Hematopoietic multipotent progenitor cell treated with erythropoietin and hydrocortisone succinate and interleukin-3 and kit ligand, for 4 days (in vitro differentiated cells): ENCODE results near the gene UBE2B.
A peak's percentile ranks its signal among the peaks of the same experiment; 100 is the strongest.
"Not testable (repeated sequence)": the region's sequence is repeated elsewhere in the genome, so short reads cannot be mapped to it uniquely, and the experiment has no call there.

Experiments used
- DNase-seq: peaks from one replicate; pipeline ENCODE4 v3.0.0-alpha.2; 2015

UBE2B gene

DNA sequence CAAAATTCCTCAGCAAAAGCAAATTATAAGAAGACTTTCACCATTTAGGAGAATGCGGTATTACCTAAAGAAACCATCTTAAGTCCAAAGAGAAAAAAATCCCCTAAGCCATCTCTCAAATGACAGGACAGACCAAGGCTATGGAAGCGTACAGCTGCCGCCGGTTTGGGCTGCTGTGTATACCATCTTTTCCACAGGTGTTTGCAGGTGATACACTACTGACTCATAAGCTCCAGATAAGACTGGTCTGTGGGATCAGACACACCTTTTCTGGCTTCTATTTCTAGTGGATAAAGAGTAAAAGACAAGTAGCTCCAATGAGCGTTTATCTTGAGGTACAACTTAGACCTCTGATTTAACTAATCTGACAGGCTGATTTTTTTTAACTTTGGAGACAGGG, 32.6 kb downstream of the UBE2B start:
- DNase-seq, result no peak

GRCh38 chr5:134406390-134406789, 35.0 kb downstream of the UBE2B start:
- DNase-seq, result no peak

DNA sequence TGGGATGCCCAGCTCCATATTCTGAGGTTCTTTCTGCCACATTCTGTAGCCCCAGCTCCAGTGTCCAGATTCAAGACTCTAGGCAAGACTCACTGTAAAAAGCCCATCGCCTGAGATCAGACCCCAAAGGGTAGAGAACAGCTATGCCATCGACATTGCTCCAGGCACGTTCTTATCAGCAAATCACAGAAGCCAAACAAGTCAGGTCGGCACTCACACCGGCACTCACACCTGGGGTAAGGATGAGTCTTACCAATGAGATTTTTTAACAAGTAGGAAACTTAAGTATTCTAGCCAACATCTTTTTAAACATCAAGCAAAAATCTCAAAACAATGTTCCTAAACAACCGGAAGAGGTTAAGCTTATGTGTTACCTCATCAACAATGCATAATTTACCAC, 38.0 kb downstream of the UBE2B start:
- no peak for DNase-seq

- peak; percentile 16 for DNase-seq
These were observed 39.5 kb downstream of the UBE2B start for GRCh38 chr5:134410822-134411221.

- no peak for DNase-seq
These were observed 39.8 kb downstream of the UBE2B start for GRCh38 chr5:134411228-134411545.

DNA sequence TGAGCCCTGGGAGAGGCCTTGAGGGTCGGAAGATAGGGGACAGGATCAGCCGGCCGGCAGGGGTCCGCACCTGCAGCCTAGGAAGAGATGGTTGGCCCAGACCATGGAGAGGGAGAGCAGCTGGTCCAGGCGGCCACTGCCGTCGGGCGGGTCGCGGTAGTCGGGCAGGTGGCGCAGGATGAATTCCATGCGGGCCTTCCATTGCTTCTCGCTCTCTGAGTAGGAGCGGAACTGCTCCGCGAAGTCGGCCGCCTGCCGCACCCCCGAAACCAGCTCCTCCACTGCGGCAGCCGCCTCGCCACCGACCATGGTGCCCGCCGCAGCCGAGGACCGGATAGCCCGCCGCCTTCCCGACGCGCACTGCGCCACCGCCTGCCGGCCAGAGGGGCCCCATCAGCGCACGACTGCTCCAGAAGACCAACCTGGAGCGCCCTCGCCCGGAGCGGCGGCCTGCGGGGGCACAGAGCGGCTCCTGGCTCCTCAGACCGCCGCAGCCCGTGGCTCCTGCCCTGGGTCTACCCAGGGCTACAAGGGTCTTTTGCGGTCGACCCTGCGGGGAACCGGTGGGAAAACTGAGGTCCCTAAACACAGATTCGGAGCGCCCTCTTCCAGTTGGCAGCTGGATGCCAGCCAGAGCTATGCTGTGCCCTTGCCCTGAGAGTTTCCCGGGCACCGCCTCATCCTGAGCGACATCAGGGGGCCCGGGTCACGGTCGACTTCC, 40.3 kb downstream of the UBE2B start, which contains the start of gene CDKN2AIPNL:
Gene CDKN2AIPNL, minus strand, starts transcription at position 336 of the 721 bp plus-strand sequence. Its CDS starts 27 bp downstream, at position 309.
- DNase-seq, result peak; percentile 96

DNA sequence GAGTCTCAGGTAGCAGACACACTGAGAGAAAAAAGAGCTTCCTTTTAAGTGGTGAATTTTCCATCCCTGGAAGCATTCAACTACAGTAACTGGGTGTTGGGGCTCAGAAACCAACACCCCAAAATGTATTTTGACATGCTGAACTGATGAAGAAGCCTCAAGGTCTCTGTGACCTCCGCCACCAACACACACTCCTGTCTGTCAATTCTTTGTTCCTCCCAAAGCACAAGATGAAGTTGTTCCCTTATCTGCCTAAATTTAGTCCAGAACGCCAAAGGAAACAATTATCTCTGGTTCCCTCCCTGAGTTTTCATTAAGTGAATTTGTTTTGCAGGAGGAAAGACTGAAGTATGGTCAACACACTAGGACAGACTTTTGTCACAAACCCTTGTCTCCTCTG, 41.7 kb downstream of the UBE2B start:
- DNase-seq, result peak; percentile 18

DNA sequence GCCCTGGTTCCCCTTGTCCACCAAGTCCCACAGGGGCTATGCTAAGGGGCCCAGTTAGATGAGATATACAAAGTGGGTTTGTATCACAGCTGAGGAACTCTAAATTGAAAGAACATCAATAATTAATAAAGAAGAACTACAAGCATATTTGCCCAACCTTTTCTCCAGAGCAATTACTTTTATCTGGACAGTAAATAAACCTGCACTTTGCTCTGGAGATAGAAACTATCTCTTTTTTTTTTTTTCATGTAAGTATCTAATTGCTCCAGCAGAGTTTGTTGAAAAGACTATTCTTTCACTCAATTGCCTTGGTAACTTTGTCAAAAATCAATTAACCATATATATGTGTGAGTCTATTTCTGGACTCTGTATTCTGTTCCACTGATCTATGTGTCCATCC, 46.3 kb downstream of the UBE2B start:
- DNase-seq, result no peak

GRCh38 chr5:134418958-134419357, 47.6 kb downstream of the UBE2B start:
- DNase-seq, result no peak

DNA sequence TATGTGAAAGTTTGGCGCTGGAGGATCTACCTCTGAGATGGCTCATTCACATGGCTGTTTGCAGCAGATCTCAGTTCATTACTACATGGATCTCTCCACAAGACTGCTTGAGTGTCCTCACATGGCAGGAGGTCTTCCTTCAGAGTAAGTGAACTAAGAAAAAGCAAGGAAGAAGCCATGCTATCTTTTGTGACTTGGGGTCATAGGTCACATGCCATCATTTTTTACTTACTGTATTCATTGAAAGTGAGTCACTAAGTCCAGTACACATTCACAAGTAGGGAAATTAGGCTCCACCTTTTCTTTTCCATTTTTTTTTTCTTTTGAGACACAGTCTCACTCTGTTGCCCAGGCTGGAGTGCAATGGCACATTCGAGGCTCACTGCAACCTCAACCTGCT, 49.0 kb downstream of the UBE2B start:
- no peak for DNase-seq

DNA sequence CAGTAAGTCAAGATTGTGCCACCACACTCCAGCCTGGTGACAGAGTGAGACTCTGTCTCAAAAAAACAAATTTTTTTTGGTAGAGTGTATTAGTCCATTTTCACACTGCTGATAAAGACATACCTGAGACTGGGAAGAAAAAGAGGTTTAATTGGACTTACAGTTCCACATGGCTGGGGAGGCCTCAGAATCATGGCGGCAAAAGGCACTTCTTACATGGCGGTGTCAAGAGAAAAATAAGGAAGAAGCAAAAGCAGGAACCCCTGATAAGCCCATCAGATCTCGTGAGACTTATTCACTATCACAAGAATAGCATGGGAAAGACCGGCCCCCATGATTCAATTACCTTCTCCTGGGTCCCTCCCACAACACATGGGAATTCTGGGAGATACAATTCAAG, 49.7 kb downstream of the UBE2B start:
- not testable (repeated sequence) for DNase-seq

DNA sequence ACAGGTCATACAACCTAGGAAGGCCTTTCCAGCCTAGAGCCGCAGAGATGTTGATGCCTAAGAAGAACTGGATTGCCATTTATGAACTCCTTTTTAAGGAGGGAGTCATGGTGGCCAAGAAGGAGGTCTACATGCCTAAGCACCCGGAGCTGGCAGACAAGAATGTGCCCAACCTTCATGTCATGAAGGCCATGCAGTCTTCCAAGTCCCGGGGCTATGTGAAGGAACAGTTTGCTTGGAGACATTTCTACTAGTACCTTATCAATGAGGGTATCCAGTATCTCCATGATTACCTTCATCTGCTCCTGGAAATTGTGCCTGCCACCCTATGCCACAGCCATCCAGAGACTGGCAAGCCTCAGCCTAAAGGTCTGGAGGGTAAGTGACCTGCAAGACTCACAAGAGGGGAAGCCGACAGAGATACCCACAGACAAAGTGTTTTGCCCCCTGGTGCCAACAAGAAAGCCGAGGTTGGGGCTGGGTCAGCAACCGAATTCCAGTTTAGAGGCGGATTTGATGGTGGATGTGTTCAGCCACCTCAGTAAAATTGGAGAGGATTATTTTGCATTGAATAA, 51.5 kb downstream of the UBE2B start:
- no peak for DNase-seq

DNA sequence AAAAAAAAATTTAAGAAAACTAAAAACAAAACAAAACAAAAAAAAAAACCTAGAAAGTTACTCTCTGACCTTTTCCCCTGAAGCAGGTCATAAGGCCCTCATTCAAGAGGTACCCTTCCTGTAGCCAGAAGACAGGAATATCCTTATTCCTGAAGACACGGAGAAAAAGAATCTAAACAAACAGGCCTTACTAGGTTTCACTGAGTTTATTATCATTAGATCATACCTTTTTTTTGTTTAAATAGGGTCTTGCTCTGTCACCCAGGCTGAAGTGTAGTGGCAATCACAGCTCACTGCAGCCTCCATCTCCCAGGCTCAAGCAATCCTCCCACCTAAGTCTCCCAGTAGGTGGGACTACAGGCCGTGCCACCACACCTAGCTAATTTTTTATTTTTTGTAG, 52.0 kb downstream of the UBE2B start:
- DNase-seq, result no peak

- DNase-seq, result peak; percentile 54
These were observed 55.0 kb downstream of the UBE2B start for GRCh38 chr5:134426361-134426760.

GRCh38 chr5:134427540-134428041, 56.2 kb downstream of the UBE2B start:
- no peak for DNase-seq

DNA sequence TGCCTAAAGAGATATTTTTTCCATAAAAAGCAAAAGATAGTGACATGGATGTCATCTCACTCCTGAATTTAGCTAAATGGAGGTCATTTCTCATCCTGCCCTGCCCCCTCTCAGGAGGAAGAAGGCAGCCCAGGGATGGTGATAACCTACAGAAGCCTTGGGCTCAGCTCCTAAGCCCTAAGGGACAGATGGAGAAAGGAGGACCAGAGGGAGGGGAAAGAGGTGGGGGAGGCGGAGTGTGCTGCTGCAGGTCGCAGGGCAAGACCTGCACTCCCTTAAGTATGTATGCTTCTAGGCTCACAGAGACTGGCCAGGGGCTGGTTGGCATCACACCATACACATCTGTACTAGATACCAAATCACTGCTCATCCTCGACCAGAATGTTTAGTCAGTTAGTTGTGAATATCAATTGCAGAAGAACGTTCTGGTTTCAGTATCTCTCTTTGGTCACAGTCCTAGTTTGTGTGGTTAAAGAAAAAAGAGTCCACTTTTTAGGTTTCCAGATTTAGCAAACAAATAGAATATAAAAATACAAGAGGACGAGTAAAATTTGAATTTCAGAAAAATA, 58.7 kb downstream of the UBE2B start:
- no peak for DNase-seq

DNA sequence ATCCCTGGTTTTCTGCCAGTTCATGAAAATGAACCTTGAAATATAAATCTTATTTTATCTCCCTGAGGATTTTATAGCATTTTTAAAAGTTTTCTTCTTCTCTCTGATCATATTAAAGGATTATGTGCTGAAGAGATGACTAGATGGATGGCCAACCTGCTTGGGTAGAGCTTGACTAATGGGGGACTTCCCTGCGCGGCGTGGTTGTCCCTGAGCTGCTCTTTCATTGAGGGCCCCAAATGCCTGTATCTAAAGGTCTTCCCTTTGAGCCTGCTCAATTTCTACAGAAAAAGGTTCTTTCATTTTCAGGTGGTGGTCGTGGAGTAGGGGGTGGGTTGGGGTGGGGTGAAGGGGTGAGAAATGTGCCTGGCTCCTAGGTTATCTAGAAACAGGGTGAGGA, 60.8 kb downstream of the UBE2B start:
- DNase-seq, result no peak

DNA sequence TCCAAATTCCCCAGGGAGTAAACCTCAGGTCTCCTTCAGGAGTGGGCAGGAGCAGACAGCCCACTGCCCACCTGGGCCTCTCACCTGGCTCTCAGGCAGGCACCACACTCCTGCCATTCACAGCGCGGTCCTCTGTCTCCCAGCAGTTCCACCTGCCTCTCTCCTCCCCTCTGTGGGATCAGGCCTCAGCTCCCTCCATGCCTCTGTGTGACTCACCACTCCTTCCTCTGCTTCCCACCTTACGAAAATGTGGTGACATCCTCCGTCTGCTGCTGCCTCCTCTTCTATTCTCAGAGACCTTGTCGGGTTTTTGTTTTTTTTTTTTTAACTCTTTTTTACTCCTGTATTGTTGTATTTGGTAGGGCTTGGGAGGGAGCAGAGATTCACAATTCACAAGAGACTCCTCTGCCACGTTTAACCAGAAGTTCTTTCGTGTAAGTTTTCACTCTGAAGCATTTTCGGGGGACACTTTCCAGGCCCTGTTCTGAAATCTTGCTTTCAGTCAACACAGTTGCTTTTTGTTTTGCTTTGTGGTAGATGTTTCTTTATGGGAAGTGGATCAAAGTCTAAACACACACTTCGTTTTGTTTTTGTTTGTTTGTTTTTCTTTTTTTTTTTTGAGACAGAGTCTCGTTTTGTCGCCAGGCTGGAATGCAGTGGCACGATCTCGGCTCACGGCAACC, 61.4 kb downstream of the UBE2B start:
- no peak for DNase-seq

GRCh38 chr5:134435560-134435959, 64.2 kb downstream of the UBE2B start:
- DNase-seq, result no peak

- peak; percentile 90 for DNase-seq
These were observed 65.4 kb downstream of the UBE2B start for GRCh38 chr5:134436523-134437339.

GRCh38 chr5:134437340-134437846, 66.0 kb downstream of the UBE2B start:
- peak; percentile 59 for DNase-seq

GRCh38 chr5:134437847-134438581, 66.6 kb downstream of the UBE2B start:
- DNase-seq, result peak; percentile 64
